Activated T-helper 1 cell treated with anti-CD3 and anti-CD28 coated beads, Interleukin-12 subunit alpha, Interleukin-12 subunit beta, Interleukin-2, Interleukin-4 antibody, amounts not matched to agents 30 ng/mL and 10 ng/mL and 1 ng/mL, durations not matched to agents 14 hours and 24 hours and 36 hours (primary cell): ENCODE data around the gene MALT1. TPM values are rescaled to one million over a fixed set of nuclear protein-coding genes. Genes with fewer than 3 reads are reported as not detected.

Experiments
- DNase-seq: peaks from one replicate; pipeline ENCODE4 v3.0.0; 2021; ENCODE audit warnings: low spot score
- H3K27ac Mint-ChIP-seq: one replicate; pipeline ENCODE4 v1.8.0; 2021; ENCODE audit warnings: mild to moderate bottlenecking, mixed read lengths
- H3K27me3 Mint-ChIP-seq: one replicate; pipeline ENCODE4 v1.8.0; 2022; ENCODE audit warnings: mild to moderate bottlenecking, moderate library complexity, mixed read lengths; ENCODE audit not compliant: insufficient read depth
- H3K36me3 Mint-ChIP-seq: one replicate; pipeline ENCODE4 v1.8.0; 2021; ENCODE audit warnings: low read depth, mixed read lengths
- H3K4me1 Mint-ChIP-seq: one replicate; pipeline ENCODE4 v1.8.0; 2021; ENCODE audit warnings: low read depth, mixed read lengths
- H3K4me3 Mint-ChIP-seq: one replicate; pipeline ENCODE4 v1.8.0; 2021; ENCODE audit warnings: mild to moderate bottlenecking, moderate library complexity, mixed read lengths
- H3K9me3 Mint-ChIP-seq: one replicate; pipeline ENCODE4 v1.8.0; 2021; ENCODE audit warnings: mixed read lengths
- intact Hi-C: fragments of 100-400 bp; cut with micrococcal nuclease; formaldehyde crosslinking; loops from one replicate; pipeline ENCODE4 v1.15.1; 2024
- total RNA-seq: library from RNA; stranded (reverse); gene quantifications from 2 replicates; pipeline ENCODE4 v1.2.3, GENCODE V29; 2022

MALT1 gene
- total RNA-seq = 32.4 and 34.1 TPM in 2 replicates

- Mint-ChIP-seq H3K27me3 (no peaks in the 10 kb centered on the region), H3K4me3 (peak within 1 kb of the TSS; percentile 91), H3K36me3 (peaks cover 22% of the 10 kb centered on the region), H3K4me1 (peaks cover 66% of the 10 kb centered on the region), H3K9me3 (no peaks in the 10 kb centered on the region), H3K27ac (peak within 1 kb of the TSS; percentile 90)
- DNase-seq = peak; percentile 93
- intact Hi-C loops = loop anchor here (1.0 to 5.0 kb wide), 8 partner anchors 17 to 471 kb away; no protein-coding TSS in a partner anchor
Observed at GRCh38 chr18:58671111-58671631, at the start of gene MALT1. TSS of gene MALT1 (plus strand) at chr18:58671465. CDS start at chr18:58671644, 179 bp downstream.

- intact Hi-C loops = no loop called here
- no peak overlapping the region for H3K4me3 Mint-ChIP-seq
- peaks cover 13% of the 10 kb centered on the region for H3K4me1 Mint-ChIP-seq
- peaks cover 11% of the 10 kb centered on the region for H3K27me3 Mint-ChIP-seq
- no peaks in the 10 kb centered on the region for H3K36me3 Mint-ChIP-seq
- no peaks in the 10 kb centered on the region for H3K9me3 Mint-ChIP-seq
- no peak overlapping the region for H3K27ac Mint-ChIP-seq
- no peak for DNase-seq
Observed at GRCh38 chr18:58624011-58624410, 47.3 kb upstream of the MALT1 start.

- no peak for DNase-seq
- Mint-ChIP-seq H3K9me3 (no peaks in the 10 kb centered on the region), H3K36me3 (no peaks in the 10 kb centered on the region), H3K4me3 (no peak overlapping the region), H3K27ac (no peak overlapping the region), H3K4me1 (peaks cover 27% of the 10 kb centered on the region), H3K27me3 (peaks cover 11% of the 10 kb centered on the region)
- intact Hi-C loops = no loop called here
Observed at GRCh38 chr18:58625839-58626238, 45.4 kb upstream of the MALT1 start.

- Mint-ChIP-seq H3K4me3 (no peak overlapping the region), H3K27me3 (peaks cover under 1% of the 10 kb centered on the region), H3K27ac (no peak overlapping the region), H3K36me3 (no peaks in the 10 kb centered on the region), H3K9me3 (no peaks in the 10 kb centered on the region), H3K4me1 (peaks cover 40% of the 10 kb centered on the region)
- intact Hi-C loops = no loop called here
- DNase-seq = no peak
Observed at GRCh38 chr18:58630071-58630470, 41.2 kb upstream of the MALT1 start.

GRCh38 chr18:58631301-58631700 lies 40.0 kb upstream of the MALT1 start:
- Mint-ChIP-seq H3K27ac (no peak overlapping the region), H3K4me3 (no peak overlapping the region), H3K36me3 (peaks cover 3% of the 10 kb centered on the region), H3K9me3 (peaks cover 3% of the 10 kb centered on the region), H3K4me1 (peaks cover 48% of the 10 kb centered on the region), H3K27me3 (no peaks in the 10 kb centered on the region)
- no peak for DNase-seq
- intact Hi-C loops = no loop called here

GRCh38 chr18:58632552-58632951 lies 38.7 kb upstream of the MALT1 start:
- no peak overlapping the region for H3K27ac Mint-ChIP-seq
- no peak for DNase-seq
- no peaks in the 10 kb centered on the region for H3K27me3 Mint-ChIP-seq
- intact Hi-C loops = no loop called here
- peaks cover 54% of the 10 kb centered on the region for H3K4me1 Mint-ChIP-seq
- H3K36me3 Mint-ChIP-seq = peaks cover 3% of the 10 kb centered on the region
- H3K9me3 Mint-ChIP-seq = peaks cover 3% of the 10 kb centered on the region
- H3K4me3 Mint-ChIP-seq = no peak overlapping the region

GRCh38 chr18:58633874-58634273 lies 37.4 kb upstream of the MALT1 start:
- H3K9me3 Mint-ChIP-seq = peaks cover 3% of the 10 kb centered on the region
- peak overlapping the region; percentile 73 for H3K27ac Mint-ChIP-seq
- peaks cover 60% of the 10 kb centered on the region for H3K4me1 Mint-ChIP-seq
- no peaks in the 10 kb centered on the region for H3K27me3 Mint-ChIP-seq
- no peak for DNase-seq
- intact Hi-C loops = loop anchor here (2.0 kb wide), 1 partner anchor 37 kb away; the partner anchor contains the start of gene MALT1
- H3K4me3 Mint-ChIP-seq = no peak overlapping the region
- H3K36me3 Mint-ChIP-seq = peaks cover 3% of the 10 kb centered on the region

- H3K4me1 Mint-ChIP-seq = peaks cover 51% of the 10 kb centered on the region
- no peaks in the 10 kb centered on the region for H3K27me3 Mint-ChIP-seq
- no peak for DNase-seq
- peaks cover 3% of the 10 kb centered on the region for H3K36me3 Mint-ChIP-seq
- intact Hi-C loops = loop anchor here (1.0 to 2.0 kb wide), 3 partner anchors 14 to 35 kb away; partner anchors contain the start of gene MALT1
- peaks cover 3% of the 10 kb centered on the region for H3K9me3 Mint-ChIP-seq
- peak overlapping the region; percentile 61 for H3K27ac Mint-ChIP-seq
- H3K4me3 Mint-ChIP-seq = no peak overlapping the region
Observed at GRCh38 chr18:58635891-58636290, 35.4 kb upstream of the MALT1 start.

GRCh38 chr18:58637197-58637596 lies 34.1 kb upstream of the MALT1 start:
- intact Hi-C loops = no loop called here
- Mint-ChIP-seq H3K9me3 (peaks cover 3% of the 10 kb centered on the region), H3K4me3 (no peak overlapping the region), H3K4me1 (peaks cover 51% of the 10 kb centered on the region), H3K36me3 (peaks cover 3% of the 10 kb centered on the region), H3K27ac (no peak overlapping the region), H3K27me3 (no peaks in the 10 kb centered on the region)
- DNase-seq = no peak

GRCh38 chr18:58637946-58638345 lies 33.3 kb upstream of the MALT1 start:
- no peak for DNase-seq
- Mint-ChIP-seq H3K27ac (no peak overlapping the region), H3K36me3 (peaks cover 3% of the 10 kb centered on the region), H3K4me1 (peaks cover 51% of the 10 kb centered on the region), H3K9me3 (peaks cover 3% of the 10 kb centered on the region), H3K27me3 (no peaks in the 10 kb centered on the region), H3K4me3 (no peak overlapping the region)
- intact Hi-C loops = no loop called here

- peaks cover 3% of the 10 kb centered on the region for H3K36me3 Mint-ChIP-seq
- peaks cover 48% of the 10 kb centered on the region for H3K4me1 Mint-ChIP-seq
- H3K27me3 Mint-ChIP-seq = no peaks in the 10 kb centered on the region
- H3K9me3 Mint-ChIP-seq = peaks cover 3% of the 10 kb centered on the region
- intact Hi-C loops = no loop called here
- no peak overlapping the region for H3K27ac Mint-ChIP-seq
- DNase-seq = no peak
- no peak overlapping the region for H3K4me3 Mint-ChIP-seq
Observed at GRCh38 chr18:58638441-58638840, 32.8 kb upstream of the MALT1 start.

- intact Hi-C loops = no loop called here
- H3K36me3 Mint-ChIP-seq = peaks cover 3% of the 10 kb centered on the region
- peaks cover 3% of the 10 kb centered on the region for H3K9me3 Mint-ChIP-seq
Observed at GRCh38 chr18:58639237-58639636, 32.0 kb upstream of the MALT1 start.

GRCh38 chr18:58639751-58640427 lies 31.4 kb upstream of the MALT1 start:
- no peak overlapping the region for H3K27ac Mint-ChIP-seq
- peaks cover 3% of the 10 kb centered on the region for H3K9me3 Mint-ChIP-seq
- peaks cover 3% of the 10 kb centered on the region for H3K36me3 Mint-ChIP-seq
- intact Hi-C loops = loop anchor here (1.0 kb wide), 1 partner anchor 8 kb away; no protein-coding TSS in a partner anchor
- H3K27me3 Mint-ChIP-seq = no peaks in the 10 kb centered on the region
- H3K4me3 Mint-ChIP-seq = no peak overlapping the region
- DNase-seq = no peak
- H3K4me1 Mint-ChIP-seq = peaks cover 33% of the 10 kb centered on the region

More at GRCh38 chr18:58639237-58639636, 32.0 kb upstream of the MALT1 start:
- no peak overlapping the region for H3K4me3 Mint-ChIP-seq
- peaks cover 40% of the 10 kb centered on the region for H3K4me1 Mint-ChIP-seq
- H3K27ac Mint-ChIP-seq = no peak overlapping the region
- H3K27me3 Mint-ChIP-seq = no peaks in the 10 kb centered on the region
- DNase-seq = no peak
